GM11168 (cell line): Measurements from ENCODE around the gene DLG4.

Source experiments
- in situ Hi-C: fragments of 300-500 bp; cut with MboI; formaldehyde crosslinking; loops from one replicate; pipeline ENCODE4 v1.12.0; 2022; ENCODE audit warnings: low sequenced_read_pairs; ENCODE audit not compliant: unreplicated experiment

Gene DLG4

DNA sequence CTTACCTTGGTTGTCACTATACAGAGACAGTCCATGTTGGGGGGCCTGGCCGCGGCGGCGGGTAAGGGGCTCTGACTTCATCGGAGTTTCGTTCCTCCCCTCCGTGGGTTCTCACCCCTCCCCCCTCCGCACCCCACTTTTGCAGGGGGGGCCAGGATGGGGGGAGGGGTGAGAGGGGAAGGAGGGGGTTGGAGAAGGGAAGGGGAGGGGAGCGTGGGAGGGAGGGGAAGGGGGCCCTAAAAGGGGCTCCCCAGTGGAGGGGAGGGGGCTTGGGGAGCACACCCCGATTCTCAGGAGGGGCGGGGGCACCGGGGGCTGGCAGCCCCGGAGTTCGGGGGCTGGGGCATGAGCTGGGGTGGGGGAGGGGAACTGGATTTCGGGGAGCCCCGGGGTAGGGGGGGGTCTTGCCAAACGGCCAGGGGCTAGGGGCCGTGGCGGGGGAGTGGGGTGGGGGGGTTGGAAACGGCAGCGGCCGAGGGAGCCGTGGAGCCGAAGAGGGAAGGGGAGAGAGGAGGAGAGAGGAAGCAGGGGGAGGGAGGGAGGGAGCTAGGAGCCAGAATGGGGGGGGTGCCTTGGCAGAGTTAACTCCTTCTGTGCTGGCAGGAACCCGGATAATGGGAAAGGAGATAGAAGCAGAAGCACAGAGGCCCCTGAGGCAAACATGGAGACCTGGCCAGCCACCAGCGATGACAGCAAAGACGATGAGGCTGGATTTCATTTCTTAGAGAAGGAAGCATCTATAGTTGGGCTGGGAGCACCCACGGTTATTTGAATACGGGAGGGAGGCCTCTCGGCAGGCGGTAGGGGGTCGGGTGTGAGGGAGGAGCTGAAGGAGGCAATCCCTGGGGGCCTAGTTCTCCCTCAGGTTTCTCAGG, 2.3 kb downstream of the DLG4 start:
- in situ Hi-C loops = no loop called here

DNA sequence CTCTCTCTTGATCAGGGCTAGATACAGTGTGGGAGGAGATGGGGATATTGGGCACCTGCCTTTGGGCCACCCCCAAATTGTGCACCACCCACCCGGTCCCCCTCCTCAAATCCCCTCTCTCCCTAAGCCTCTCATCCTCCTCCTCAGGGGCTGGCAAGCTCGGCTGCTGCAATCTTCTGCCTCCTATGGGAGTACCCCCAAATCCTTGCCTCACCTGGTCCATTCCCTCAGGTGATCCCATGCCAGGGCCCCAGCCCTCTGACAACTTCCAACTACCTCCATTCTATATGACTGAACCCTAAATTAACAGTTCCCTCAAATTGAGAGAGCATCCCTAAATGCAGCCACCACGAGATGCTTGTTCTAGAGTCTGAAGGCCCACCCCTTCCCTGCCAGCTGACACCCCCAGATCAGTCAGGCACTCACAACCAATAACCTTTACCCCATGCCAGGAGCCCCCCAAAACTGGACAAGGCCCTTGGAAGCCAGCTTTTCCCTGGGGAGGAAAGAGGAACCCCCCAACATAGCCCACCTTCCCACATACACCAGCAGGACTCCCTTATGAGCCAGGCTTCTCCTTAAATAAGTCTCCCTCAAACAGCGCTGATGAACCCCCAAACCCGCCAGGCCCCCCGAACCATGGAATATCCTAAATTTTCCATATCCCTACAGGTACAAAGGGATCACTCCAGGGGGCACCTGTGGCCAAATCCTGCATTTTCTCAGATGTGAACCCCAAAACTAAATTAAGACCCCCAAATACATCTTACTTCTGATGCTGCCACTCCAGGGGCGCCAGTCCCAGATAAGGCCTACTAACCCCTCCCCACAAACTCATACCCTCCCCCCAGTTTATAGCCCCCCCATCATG, 3.2 kb downstream of the DLG4 start:
- in situ Hi-C loops = no loop called here

DNA sequence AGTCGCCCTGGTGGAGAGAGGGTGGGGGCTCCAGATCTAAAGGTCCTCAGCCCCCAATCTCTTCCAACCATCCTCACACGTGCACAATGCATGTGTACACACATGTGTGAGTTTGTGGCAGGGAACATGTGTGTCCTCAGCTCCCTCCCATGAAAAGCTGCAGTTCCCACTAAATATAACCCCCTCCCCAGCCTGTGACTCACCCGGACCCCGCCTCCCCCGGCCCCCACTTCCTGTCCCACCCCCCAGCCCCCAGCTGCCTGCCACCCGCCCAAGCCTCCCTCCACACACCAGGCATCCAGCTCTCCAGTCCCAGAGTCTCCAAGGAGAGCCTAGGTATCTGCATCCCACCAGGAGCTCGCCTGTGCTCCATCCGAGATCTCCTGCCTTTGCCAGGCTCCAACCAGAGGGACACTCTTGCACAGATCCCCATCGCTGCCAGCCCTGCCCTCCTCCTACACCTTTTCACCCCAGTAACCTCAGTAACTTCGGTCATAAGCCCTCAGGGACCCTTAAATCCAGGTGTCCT, 3.9 kb downstream of the DLG4 start:
- in situ Hi-C loops = no loop called here

DNA sequence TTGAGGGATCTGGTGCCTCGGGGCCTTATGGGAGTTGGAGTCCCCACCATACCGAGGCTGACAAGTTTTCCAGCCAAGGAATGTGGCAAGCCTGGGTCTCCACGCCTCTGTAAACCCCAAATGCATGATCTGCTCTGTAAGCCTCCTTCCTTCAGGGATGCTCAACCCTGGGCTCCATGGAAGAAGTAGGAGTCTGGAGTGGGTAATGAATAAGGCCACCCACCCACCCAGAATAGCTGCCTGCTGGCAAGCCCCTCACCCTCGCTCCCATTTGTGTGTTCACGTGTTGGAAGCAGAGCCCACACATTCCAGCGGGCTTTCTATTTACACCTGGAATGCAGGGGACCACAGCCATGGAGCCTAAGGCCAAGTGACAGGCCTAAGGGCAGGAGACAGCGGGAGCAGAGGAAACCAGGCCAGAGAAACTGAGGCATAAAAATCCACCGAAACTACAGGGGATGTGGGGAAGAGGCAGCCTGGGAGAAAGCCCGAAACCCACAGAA, 4.4 kb downstream of the DLG4 start:
- in situ Hi-C loops = no loop called here

DNA sequence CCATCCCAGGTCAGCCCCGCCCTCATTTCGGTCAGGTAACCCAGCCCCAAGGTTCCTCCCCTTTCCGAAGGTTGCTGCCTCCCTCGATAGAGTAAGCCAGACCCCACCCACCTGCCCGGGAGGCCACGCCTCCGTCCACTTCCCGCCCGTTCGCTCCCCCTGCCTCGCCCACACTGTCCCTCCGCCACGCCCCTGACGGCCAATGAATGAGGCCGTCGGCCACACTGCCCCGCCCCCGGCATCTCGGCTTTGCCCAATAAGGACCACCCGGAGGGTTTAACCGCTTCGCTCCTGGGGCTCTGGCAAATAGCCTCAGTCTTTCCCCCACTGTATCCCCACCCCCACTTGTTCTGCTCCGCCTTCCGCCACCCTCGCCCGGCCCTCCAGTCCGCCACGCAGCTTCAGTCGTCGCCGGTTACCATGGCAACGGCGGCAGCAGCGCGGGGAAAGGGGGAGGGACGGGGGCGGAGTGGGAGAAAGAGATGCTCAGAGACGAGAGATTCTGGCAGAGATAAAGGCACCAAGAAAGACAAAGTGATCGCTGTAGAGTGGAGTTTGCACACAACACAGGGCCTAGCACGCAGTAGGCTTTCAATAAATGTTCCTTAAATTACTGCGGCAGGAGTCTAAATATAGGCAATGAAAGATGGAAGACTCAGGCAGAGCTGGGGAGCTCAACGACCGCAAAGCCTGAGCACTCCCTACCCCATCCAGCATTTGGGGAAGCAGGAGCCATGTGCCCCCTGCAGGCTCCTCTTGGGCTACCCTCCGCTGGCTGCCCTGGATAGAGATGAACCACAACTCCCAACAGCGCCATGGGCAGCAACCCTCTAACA, 5.1 kb downstream of the DLG4 start:
- in situ Hi-C loops = no loop called here

DNA sequence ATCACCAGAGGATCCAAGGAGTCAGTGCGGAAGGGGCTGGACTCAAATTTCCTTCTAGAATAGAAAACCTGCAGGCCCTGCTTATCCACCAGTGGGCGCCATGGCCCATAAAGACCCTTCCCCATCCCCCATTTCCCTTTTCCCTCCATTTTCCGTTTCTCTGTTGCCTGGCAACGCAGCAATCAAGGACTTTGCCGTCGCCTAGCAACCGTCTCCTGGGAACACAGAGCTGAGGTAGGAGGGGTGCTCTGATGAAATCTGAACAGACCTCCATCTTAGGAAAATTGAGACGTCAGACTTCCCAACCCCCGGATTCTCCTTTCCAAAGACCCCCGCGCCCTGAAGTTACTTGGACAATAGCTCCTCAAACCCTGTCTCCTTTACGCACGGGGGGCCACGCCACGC, 5.7 kb downstream of the DLG4 start:
- in situ Hi-C loops = no loop called here

DNA sequence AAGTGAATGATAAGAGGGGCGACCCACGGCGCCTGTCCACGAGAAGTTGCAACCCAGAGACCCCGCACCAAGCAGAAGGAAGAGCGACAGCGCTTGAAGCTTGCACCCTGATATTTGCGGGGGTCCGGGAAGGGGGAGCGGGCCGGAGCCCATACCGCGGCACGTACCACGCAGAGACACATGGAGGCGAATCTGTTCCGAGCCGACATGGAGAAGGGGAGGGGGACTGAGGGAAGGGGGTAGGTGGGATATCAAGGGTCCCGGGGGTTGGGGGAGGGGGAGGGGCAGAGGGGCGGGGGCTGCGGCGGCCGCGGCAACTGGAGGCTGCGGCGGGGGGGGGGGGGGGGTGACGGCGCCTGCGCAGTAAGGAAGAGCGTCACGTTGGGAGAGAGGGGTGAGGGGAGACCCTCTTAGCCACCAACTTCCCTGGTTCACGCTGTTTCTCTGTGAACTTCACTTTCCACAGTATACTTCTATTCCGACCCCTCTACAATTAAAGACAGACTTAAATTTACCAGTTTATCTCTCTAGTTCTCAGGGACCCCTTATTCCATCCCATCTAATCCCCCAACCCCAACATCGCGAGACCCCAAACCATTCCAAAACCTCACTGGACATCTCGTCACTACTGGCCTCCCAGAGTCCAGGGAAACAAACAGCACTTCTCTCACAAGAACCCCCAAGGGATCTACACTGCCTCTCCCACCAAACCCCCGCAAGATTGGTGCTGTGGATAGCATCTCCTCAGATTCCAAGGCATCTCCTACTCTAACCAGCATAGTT, 8.0 kb downstream of the DLG4 start:
- in situ Hi-C loops = no loop called here

DNA sequence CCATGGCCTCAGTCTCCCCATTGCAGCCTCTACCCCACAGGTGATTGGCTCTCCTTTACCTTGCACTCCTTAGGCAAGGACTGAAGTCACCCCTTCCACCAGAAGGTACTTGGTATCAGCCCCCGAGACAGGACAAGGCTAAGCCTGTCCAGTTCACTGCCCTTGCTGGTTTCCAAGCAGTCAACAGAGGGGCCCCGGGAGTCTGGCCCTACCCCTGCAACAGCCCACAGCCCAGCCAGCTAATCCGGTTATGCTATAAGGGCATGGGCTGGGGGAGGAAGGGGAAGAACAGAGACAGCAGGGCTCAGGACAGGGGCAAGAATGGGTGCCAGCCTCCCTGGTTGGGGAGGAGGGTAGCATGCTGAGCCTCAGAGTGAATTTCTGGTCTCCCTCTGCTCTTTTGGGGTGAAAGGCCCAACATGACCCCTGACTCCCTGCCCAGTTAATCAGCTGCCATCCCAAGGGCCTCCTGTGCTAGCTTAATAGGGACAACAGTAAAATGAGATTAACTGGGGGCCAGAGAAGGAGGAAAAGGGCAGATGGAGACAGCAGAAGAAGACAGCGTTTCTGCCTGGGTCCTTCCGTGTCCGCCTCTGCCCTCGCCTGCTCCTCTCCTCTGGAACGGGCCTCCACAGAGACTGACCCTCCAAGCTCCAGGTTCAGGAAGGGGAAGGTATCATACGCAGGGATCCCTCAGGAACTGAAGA, 10.7 kb downstream of the DLG4 start:
- in situ Hi-C loops = no loop called here

DNA sequence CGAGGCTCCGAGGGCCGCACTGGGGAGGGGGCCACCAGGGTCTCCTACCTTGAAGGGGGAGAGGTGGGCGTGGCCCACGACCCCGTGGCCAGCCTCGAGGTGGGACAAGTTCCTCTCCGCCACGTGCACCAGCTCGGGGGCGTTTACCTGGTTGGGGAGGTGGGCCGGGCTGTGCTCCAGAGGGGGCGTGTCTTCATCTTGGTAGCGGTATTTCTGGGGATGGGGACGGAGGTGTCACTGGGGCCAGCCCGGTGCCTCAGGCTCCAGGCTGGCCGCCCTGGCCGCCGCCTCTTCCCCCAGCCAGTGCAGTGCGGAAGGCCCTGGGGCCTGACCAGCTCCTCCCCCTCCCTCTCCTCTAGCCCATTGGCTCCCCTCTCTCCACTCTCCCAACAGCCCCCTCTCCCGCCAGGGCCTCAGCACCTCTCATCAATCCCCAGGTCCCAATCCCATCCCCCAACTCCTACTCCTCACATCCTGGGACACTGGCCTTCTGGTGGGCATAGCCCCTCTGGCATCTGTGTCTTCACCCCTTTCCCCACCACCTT, 11.5 kb downstream of the DLG4 start:
- in situ Hi-C loops = no loop called here

DNA sequence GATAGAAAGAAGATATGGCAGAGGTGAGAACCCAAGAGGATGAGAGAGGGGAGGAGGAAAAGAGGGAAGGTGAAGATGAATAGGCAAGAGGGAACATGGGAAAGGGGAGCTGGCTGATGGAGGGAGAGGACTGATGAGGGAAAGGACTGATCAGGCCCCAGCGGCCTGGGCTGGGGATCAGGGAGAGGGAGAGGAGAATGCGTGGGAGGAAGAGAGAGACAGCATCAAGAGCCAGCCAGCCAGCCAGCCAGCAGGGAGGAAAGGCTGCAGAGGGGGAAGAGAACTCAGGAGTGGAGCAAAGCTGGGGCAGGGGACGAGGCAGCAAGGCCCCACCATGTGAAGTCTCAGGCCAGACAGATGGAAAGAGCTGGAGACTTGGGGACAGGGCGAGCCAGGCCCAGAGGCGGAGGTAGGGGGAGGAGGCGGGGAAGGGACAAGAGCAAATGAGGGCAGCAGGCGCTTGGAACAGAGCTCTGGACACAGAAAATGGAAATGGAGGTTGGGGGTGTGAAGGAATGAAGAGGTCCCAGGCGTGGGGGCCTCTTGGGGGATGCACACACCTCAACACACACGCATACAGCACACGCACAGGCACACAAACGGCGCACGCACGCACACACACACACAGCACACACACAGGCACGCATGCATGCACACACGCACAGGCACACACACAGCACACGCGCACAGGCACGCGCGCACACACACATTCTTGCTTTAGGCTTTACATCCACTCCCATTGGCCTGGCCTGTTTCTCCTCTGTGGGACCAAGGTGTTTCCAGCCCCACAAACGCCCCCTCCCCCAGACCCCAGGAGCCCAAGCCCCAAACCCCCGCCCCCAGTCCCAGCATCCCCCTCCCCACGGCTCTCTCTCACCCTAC, 12.3 kb downstream of the DLG4 start:
- in situ Hi-C loops = no loop called here

DNA sequence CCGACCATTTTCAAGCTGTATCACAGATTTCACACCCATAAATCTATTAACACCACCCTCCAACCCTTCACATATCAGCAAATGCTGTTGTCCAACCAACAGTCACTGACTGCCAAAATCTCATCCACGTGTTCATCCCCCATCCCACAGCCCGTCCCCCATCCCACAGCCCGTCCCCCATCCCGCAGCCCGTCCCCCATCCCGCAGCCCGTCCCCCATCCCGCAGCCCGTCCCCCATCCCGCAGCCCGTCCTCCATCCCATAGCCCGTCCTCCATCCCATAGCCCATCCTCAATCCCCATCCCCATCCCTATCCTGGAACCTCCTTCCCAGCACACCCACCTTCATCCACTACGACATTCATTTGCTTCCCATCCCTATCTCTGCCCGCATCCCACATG, 14.1 kb downstream of the DLG4 start:
- in situ Hi-C loops = no loop called here

DNA sequence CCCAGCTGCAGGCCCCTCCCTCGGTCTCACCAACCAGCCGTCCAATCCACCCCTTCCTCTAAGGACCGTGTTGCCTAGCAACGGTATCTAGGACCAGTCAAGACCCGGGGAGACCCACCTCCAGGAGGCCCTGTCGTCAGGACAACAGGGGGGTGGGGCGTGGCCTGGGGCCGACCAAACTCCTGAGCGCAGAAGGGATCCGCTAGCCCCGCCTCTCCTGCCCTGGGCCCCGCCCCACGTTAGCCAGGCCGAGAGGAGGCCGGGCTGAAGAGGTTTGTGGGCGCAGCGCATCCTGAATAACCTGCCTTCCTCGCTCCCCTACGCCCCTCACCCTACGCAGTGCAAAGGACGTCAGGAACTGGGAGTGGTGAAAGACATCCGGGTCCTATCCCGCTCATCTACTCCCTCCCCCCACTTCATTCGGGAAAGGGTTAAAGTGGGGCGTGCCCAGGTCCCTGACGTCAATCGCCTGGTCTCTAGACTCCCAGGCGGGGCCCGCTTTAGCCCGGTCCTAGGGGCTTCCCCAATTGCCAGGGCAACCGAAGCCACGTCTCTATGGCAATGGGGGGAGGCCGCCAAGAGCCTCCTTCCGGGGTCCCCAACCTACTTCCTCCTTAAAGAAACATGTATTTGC, 14.7 kb downstream of the DLG4 start:
- in situ Hi-C loops = no loop called here

DNA sequence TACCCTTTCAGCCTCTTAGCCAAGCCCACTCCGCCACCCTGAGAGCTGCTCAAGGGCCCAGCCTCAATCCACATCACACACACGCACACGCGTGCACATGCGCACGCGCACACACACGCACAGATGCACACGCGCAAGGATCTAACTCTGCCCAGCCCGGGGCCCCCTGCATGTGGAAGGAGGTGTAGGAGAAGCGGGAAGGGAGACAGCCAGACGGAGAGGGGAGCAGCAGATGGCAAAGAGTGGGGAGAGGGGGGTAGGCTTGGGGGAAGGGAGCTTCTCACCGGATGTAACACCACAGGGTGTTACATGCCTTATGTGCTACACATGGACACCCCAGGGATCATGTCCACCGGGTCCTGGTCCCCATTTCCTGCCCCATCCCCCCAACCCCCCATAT, 15.3 kb downstream of the DLG4 start:
- in situ Hi-C loops = no loop called here

DNA sequence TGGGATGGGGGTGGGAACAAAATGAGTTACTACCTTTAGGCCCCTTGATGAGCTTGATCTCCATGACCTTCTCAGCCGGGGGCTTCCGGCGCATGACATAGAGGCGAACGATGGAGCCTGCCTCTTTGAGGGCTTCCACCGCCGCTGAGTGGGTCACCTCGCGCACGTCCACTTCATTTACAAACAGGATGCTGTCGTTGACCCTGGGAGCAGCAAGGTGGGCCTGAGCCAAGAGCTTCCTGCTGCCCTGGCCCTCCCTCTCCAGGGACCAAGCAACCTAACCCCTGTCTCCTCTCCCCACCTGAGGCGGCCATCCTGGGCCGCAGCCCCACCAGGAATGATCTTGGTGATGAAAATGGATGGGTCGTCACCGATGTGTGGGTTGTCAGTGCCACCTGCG, 16.2 kb downstream of the DLG4 start:
- in situ Hi-C loops = no loop called here

DNA sequence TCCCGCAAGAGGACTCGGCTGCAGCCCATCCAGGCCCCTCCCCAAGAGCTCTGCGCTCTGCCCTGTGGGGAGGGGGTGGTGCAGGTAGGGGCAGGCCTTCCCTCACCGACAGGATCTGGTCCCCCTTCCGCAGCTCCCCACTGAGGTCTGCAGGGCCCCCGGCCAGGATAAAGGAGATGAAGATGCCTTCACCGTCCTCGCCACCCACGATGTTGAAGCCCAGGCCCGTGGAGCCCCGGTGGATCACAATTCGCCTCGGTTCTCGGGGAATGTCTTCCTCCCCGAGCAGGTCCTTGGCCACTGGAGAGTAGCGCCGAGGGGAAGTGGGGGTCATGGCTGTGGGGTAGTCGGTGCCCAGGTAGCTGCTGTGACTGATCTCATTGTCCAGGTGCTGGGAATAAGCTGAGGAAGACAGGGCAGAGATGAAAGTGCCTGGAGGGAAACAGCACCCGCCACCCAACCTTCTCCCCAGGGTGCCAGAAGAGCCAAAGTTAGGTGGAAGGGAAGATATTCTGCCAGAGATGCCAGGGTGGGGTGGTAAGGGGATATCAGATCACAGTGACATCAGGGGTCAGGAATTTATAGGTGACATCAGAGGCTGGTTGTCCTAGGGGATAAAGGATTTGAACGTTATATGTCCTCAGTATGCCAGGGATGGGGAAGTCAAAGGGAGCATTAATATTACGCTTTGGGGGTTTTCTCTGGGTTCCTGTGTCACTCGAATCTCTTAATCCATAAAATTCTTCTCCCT, 22.8 kb downstream of the DLG4 start:
- in situ Hi-C loops = no loop called here

DNA sequence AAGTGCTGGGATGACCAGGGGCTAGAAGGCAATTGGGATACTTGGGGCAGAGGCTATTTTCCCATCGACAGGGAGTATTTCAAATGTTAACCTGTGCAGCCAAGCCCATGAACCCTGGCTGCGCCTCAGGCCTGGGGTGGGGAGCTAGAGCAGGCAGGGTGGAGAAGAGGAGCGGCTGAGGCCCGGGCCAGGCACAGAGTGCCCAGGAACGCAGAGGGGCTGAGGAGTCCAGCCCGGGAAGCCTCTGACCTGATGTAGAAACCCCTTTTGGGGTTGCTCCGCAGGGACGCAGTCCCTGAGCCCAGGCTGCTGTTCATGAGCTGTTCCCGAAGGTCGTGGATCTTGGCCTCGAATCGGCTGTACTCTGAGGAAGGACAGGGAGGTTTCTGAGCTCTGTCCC, 23.7 kb downstream of the DLG4 start:
- in situ Hi-C loops = no loop called here
